Duodenal mucosa (tissue), 2 donors: ENCODE results near the gene LATS2.

ENCODE experiments used
- H3K27ac ChIP-seq: one replicate; pipeline ENCODE4 v1.7.0; 2013; ENCODE audit warnings: low read depth, low read length
- H3K27me3 ChIP-seq, 2 donors: one replicate each; pipeline ENCODE4 v1.7.0; 2013; ENCODE audit warnings: low read length in 2 of 2, control low read depth in 1 of 2; ENCODE audit not compliant: insufficient read depth in 2 of 2, control insufficient read depth in 1 of 2
- H3K36me3 ChIP-seq, 2 donors: one replicate each; pipeline ENCODE4 v1.7.0; 2013; ENCODE audit warnings: low read length in 2 of 2, control low read depth in 1 of 2; ENCODE audit not compliant: insufficient read depth in 2 of 2, control insufficient read depth in 1 of 2
- H3K4me1 ChIP-seq, 2 donors: one replicate each; pipeline ENCODE4 v1.7.0; 2013; ENCODE audit warnings: low read length in 2 of 2, control low read depth in 1 of 2; ENCODE audit not compliant: insufficient read depth in 2 of 2, control insufficient read depth in 1 of 2
- H3K4me3 ChIP-seq, 2 donors: one replicate each; pipeline ENCODE4 v1.7.0; 2013; ENCODE audit warnings: low read length in 2 of 2, low read depth in 1 of 2
- H3K9ac ChIP-seq, 2 donors: one replicate each; pipeline ENCODE4 v1.7.0; 2013; ENCODE audit warnings: low read length in 2 of 2, low read depth in 1 of 2
- H3K9me3 ChIP-seq, 2 donors: one replicate each; pipeline ENCODE4 v1.7.0; 2013; ENCODE audit warnings: low read length in 2 of 2, control low read depth in 1 of 2; ENCODE audit not compliant: control insufficient read depth in 1 of 2

The LATS2 gene

GRCh38 chr13:21061029-21061763 is at the start of gene LATS2:
TSS of gene LATS2 (minus strand) at chr13:21061586. CDS start at chr13:21046026, 15,560 bp downstream.
- peaks cover 0 to 4% of the 10 kb centered on the region in 2 donors for H3K27me3 ChIP-seq
- H3K27ac ChIP-seq, result peak within 1 kb of the TSS; percentile 93
- no peaks in the 10 kb centered on the region for H3K36me3 ChIP-seq
- no peaks in the 10 kb centered on the region for H3K9me3 ChIP-seq
- H3K4me3 ChIP-seq, result peak within 1 kb of the TSS; percentile 62 to 68
- peak within 1 kb of the TSS; percentile 32 to 59 for H3K9ac ChIP-seq
- peaks cover 0 to 5% of the 10 kb centered on the region in 2 donors for H3K4me1 ChIP-seq

DNA sequence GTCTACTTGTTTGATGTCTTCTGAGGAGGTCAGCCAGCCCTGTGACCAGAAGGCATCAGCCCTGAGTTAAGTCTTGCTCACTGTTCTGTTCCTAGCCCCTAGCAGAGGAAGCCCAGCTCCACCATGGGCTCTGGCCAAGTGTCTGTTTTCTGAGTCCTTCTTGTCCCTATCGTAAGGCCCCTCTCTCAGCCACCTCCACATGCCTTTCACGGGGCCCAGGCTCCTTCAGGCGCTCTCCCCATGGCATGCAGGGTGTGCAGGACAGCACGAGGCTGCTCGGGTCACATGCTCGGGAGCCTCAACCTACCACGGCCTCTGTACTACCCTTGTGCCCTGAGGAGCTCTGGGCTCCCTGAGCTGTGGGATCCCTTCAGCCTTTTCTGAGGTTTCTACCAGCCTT is 47.8 kb upstream of the LATS2 start:
- no peak overlapping the region for H3K4me3 ChIP-seq
- H3K27ac ChIP-seq, result no peak overlapping the region
- no peaks in the 10 kb centered on the region for H3K4me1 ChIP-seq
- no peaks in the 10 kb centered on the region for H3K36me3 ChIP-seq
- no peak overlapping the region for H3K9ac ChIP-seq
- no peaks in the 10 kb centered on the region for H3K27me3 ChIP-seq
- no peaks in the 10 kb centered on the region for H3K9me3 ChIP-seq

DNA sequence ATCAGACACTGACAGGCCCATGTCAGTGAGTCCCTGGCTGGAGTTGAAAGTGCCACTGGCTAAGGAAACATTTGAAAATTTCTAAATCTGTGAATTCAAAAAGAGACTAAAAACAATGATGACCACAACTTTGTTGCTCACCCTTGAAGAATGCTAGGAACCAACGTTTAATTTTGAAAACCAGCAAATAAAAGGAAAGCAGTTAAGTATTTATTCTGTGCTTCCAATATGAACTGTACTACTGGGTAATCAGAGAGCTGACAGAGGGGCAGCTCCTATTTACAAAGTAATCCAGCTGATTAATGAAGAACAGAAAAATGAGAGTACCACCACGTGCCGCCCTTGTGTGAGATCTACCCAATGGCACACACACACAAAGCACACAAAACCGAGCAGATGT is 44.7 kb upstream of the LATS2 start:
- no peaks in the 10 kb centered on the region for H3K36me3 ChIP-seq
- no peak overlapping the region for H3K4me3 ChIP-seq
- H3K9ac ChIP-seq, result no peak overlapping the region
- no peak overlapping the region for H3K27ac ChIP-seq
- no peaks in the 10 kb centered on the region for H3K4me1 ChIP-seq
- H3K27me3 ChIP-seq, result no peaks in the 10 kb centered on the region
- H3K9me3 ChIP-seq, result no peaks in the 10 kb centered on the region

DNA sequence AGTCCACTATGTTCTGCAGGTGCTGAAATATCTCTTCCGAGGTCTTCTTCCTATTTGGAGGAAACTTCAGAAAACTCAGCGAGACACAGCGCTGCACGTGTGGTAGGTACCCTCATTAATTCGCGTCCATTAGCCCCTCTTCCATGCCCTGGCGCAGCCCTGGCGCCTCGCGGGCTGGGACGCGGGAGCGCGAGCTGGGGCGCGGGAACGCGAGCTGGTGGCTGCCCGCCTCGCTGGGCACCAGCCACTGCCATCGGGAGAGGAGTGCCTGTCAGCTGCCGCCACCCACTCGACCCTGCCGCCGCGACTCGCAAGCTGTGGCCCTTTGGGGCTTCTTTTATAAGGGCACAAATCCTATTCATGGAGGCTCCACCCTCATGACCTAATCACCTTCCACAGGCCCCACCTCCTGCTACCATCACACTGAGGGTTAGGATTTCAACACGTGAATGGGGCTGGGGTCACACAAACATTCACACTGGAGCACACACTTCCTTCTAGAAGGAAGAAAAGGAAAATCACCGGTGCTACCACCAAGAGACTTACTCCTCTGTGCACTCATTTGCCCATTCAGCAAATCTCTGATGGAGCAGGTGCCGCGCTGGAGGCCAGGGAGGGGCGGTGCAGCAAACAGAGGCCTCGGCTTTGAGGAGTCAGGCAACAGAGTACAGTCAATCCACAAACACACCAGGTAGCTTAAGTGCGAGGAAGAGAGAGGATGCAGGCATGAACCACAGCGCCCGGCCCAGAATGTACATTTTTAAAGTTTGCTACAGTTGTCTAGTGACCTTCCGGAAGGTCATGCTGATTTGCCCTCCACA is 43.0 kb upstream of the LATS2 start:
- H3K9me3 ChIP-seq, result no peaks in the 10 kb centered on the region
- H3K27ac ChIP-seq, result no peak overlapping the region
- no peaks in the 10 kb centered on the region for H3K36me3 ChIP-seq
- H3K9ac ChIP-seq, result no peak overlapping the region
- H3K4me3 ChIP-seq, result no peak overlapping the region
- H3K27me3 ChIP-seq, result no peaks in the 10 kb centered on the region
- H3K4me1 ChIP-seq, result no peaks in the 10 kb centered on the region

- no peaks in the 10 kb centered on the region for H3K9me3 ChIP-seq
- H3K36me3 ChIP-seq, result no peaks in the 10 kb centered on the region
- no peak overlapping the region for H3K27ac ChIP-seq
Observed at GRCh38 chr13:21101865-21102576, 40.6 kb upstream of the LATS2 start.

GRCh38 chr13:21100994-21101757 is 39.8 kb upstream of the LATS2 start:
- Histone ChIP-seq H3K36me3 (no peaks in the 10 kb centered on the region), H3K4me3 (no peak overlapping the region), H3K9me3 (no peaks in the 10 kb centered on the region), H3K27ac (no peak overlapping the region), H3K27me3 (no peaks in the 10 kb centered on the region), H3K4me1 (no peaks in the 10 kb centered on the region), H3K9ac (no peak overlapping the region)

More at GRCh38 chr13:21101865-21102576, 40.6 kb upstream of the LATS2 start:
- Histone ChIP-seq H3K27me3 (no peaks in the 10 kb centered on the region), H3K4me1 (no peaks in the 10 kb centered on the region), H3K9ac (no peak overlapping the region), H3K4me3 (no peak overlapping the region)

- no peaks in the 10 kb centered on the region for H3K4me1 ChIP-seq
- H3K9me3 ChIP-seq, result no peaks in the 10 kb centered on the region
- H3K27ac ChIP-seq, result no peak overlapping the region
- H3K9ac ChIP-seq, result no peak overlapping the region
- no peak overlapping the region for H3K4me3 ChIP-seq
- no peaks in the 10 kb centered on the region for H3K36me3 ChIP-seq
- H3K27me3 ChIP-seq, result no peaks in the 10 kb centered on the region
Observed at GRCh38 chr13:21100211-21100610, 38.8 kb upstream of the LATS2 start.

- no peak overlapping the region for H3K9ac ChIP-seq
- H3K4me1 ChIP-seq, result no peaks in the 10 kb centered on the region
- no peaks in the 10 kb centered on the region for H3K9me3 ChIP-seq
- no peak overlapping the region for H3K4me3 ChIP-seq
- no peaks in the 10 kb centered on the region for H3K27me3 ChIP-seq
- H3K36me3 ChIP-seq, result no peaks in the 10 kb centered on the region
- H3K27ac ChIP-seq, result no peak overlapping the region
Observed at GRCh38 chr13:21095311-21095710, 33.9 kb upstream of the LATS2 start.

GRCh38 chr13:21089830-21090229 is 28.4 kb upstream of the LATS2 start:
- Histone ChIP-seq H3K9ac (no peak overlapping the region), H3K27me3 (no peaks in the 10 kb centered on the region), H3K36me3 (no peaks in the 10 kb centered on the region), H3K27ac (no peak overlapping the region), H3K9me3 (no peaks in the 10 kb centered on the region), H3K4me1 (no peaks in the 10 kb centered on the region), H3K4me3 (no peak overlapping the region)
